Testis (tissue), 2 donors: Measurements from ENCODE around the gene PRCC.

Experiments used
- CTCF ChIP-seq, 3 experiments: fragments of 450-650 bp in 2 of 3; fragments of 200-600 bp in 1 of 3; sonication (generic) in 1 of 3; IDR thresholded peaks; one replicate each; pipeline ENCODE4 v1.5.1; 2016 to 2019; ENCODE audit warnings: antibody characterized with exemption in 3 of 3, mild to moderate bottlenecking in 2 of 3, moderate library complexity in 1 of 3
- POLR2A ChIP-seq: fragments of 450-650 bp; IDR thresholded peaks from one replicate; pipeline ENCODE4 v1.6.1; 2017; ENCODE audit warnings: antibody characterized with exemption, mild to moderate bottlenecking, moderate library complexity

GRCh38 chr1:156842618-156843300 is 75.4 kb downstream of the PRCC start:
- TF ChIP-seq CTCF (IDR thresholded peaks at IDR 0.05), result no peak
- no peak for TF ChIP-seq POLR2A
